ENCODE measurements around the gene C17orf75.

GRCh38 chr17:32318071-32318470 lies 23.9 kb downstream of the C17orf75 start:
- no peak for TF ChIP-seq EZH2 (IDR thresholded peaks at IDR 0.05; ENCODE audit: low read depth, unreplicated experiment)
- TF ChIP-seq, protein P1, sequence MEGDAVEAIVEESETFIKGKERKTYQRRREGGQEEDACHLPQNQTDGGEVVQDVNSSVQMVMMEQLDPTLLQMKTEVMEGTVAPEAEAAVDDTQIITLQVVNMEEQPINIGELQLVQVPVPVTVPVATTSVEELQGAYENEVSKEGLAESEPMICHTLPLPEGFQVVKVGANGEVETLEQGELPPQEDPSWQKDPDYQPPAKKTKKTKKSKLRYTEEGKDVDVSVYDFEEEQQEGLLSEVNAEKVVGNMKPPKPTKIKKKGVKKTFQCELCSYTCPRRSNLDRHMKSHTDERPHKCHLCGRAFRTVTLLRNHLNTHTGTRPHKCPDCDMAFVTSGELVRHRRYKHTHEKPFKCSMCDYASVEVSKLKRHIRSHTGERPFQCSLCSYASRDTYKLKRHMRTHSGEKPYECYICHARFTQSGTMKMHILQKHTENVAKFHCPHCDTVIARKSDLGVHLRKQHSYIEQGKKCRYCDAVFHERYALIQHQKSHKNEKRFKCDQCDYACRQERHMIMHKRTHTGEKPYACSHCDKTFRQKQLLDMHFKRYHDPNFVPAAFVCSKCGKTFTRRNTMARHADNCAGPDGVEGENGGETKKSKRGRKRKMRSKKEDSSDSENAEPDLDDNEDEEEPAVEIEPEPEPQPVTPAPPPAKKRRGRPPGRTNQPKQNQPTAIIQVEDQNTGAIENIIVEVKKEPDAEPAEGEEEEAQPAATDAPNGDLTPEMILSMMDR (conservative IDR thresholded peaks at IDR 0.05; ENCODE audit: low read depth in 2 of 2): no peak
